Measurements from ENCODE around the gene PRR5L. TPM values are rescaled to one million over a fixed set of nuclear protein-coding genes. Genes with fewer than 3 reads are reported as not detected.

Gene PRR5L
- total RNA-seq, 1 donor from 2014 or later = 15.7 TPM

GRCh38 chr11:36350137-36350513 lies 54.0 kb downstream of the PRR5L start:
- H3K27ac ChIP-seq (ENCODE audit: low read depth, low read length) = no peak overlapping the region
- no peaks in the 10 kb centered on the region for H3K9me3 ChIP-seq (ENCODE audit: control insufficient read depth in 3 of 3, low read length in 3 of 3)
- no peak overlapping the region for H3K4me3 ChIP-seq (ENCODE audit: low read length in 3 of 3)
- no peaks in the 10 kb centered on the region for H3K36me3 ChIP-seq (ENCODE audit: control insufficient read depth in 3 of 3, insufficient read depth in 3 of 3, low read length in 3 of 3)
- no peak overlapping the region for H3K9ac ChIP-seq (ENCODE audit: low read depth in 1 of 3, low read length in 3 of 3)
- H3K27me3 ChIP-seq (ENCODE audit: control insufficient read depth in 3 of 3, insufficient read depth in 3 of 3, low read length in 3 of 3) = peaks cover 0 to 5% (median 0%) of the 10 kb centered on the region in 3 donors
- peaks cover 0 to 2% (median 0%) of the 10 kb centered on the region in 3 donors for H3K4me1 ChIP-seq (ENCODE audit: control insufficient read depth in 3 of 3, insufficient read depth in 3 of 3, low read length in 3 of 3)

GRCh38 chr11:36352922-36353321 lies 56.8 kb downstream of the PRR5L start:
- Histone ChIP-seq H3K27ac (ENCODE audit: low read depth, low read length) (no peak overlapping the region), H3K4me3 (ENCODE audit: low read length in 3 of 3) (no peak overlapping the region), H3K9ac (ENCODE audit: low read depth in 1 of 3, low read length in 3 of 3) (no peak overlapping the region), H3K36me3 (ENCODE audit: control insufficient read depth in 3 of 3, insufficient read depth in 3 of 3, low read length in 3 of 3) (no peaks in the 10 kb centered on the region), H3K9me3 (ENCODE audit: control insufficient read depth in 3 of 3, low read length in 3 of 3) (no peaks in the 10 kb centered on the region), H3K27me3 (ENCODE audit: control insufficient read depth in 3 of 3, insufficient read depth in 3 of 3, low read length in 3 of 3) (peaks cover 0 to 5% (median 0%) of the 10 kb centered on the region in 3 donors), H3K4me1 (ENCODE audit: control insufficient read depth in 3 of 3, insufficient read depth in 3 of 3, low read length in 3 of 3) (peaks cover 0 to 2% (median 0%) of the 10 kb centered on the region in 3 donors)

- Histone ChIP-seq H3K4me1 (ENCODE audit: control insufficient read depth in 3 of 3, insufficient read depth in 3 of 3, low read length in 3 of 3) (peaks cover 0 to 2% (median 0%) of the 10 kb centered on the region in 3 donors), H3K36me3 (ENCODE audit: control insufficient read depth in 3 of 3, insufficient read depth in 3 of 3, low read length in 3 of 3) (no peaks in the 10 kb centered on the region), H3K27me3 (ENCODE audit: control insufficient read depth in 3 of 3, insufficient read depth in 3 of 3, low read length in 3 of 3) (peaks cover 0 to 5% (median 0%) of the 10 kb centered on the region in 3 donors), H3K9me3 (ENCODE audit: control insufficient read depth in 3 of 3, low read length in 3 of 3) (no peaks in the 10 kb centered on the region), H3K9ac (ENCODE audit: low read depth in 1 of 3, low read length in 3 of 3) (no peak overlapping the region), H3K4me3 (ENCODE audit: low read length in 3 of 3) (no peak overlapping the region), H3K27ac (ENCODE audit: low read depth, low read length) (no peak overlapping the region)
These were observed 58.3 kb downstream of the PRR5L start for GRCh38 chr11:36354221-36355003.

- H3K4me3 ChIP-seq (ENCODE audit: low read length in 3 of 3) = no peak overlapping the region
- H3K36me3 ChIP-seq (ENCODE audit: control insufficient read depth in 3 of 3, insufficient read depth in 3 of 3, low read length in 3 of 3) = no peaks in the 10 kb centered on the region
- no peaks in the 10 kb centered on the region for H3K4me1 ChIP-seq (ENCODE audit: control insufficient read depth in 3 of 3, insufficient read depth in 3 of 3, low read length in 3 of 3)
- H3K9ac ChIP-seq (ENCODE audit: low read depth in 1 of 3, low read length in 3 of 3) = no peak overlapping the region
- peaks cover 0 to 5% (median 0%) of the 10 kb centered on the region in 3 donors for H3K27me3 ChIP-seq (ENCODE audit: control insufficient read depth in 3 of 3, insufficient read depth in 3 of 3, low read length in 3 of 3)
- no peaks in the 10 kb centered on the region for H3K9me3 ChIP-seq (ENCODE audit: control insufficient read depth in 3 of 3, low read length in 3 of 3)
- H3K27ac ChIP-seq (ENCODE audit: low read depth, low read length) = no peak overlapping the region
These were observed 60.1 kb downstream of the PRR5L start for GRCh38 chr11:36356201-36356600.

GRCh38 chr11:36357831-36358230 lies 61.7 kb downstream of the PRR5L start:
- Histone ChIP-seq H3K27me3 (ENCODE audit: control insufficient read depth in 3 of 3, insufficient read depth in 3 of 3, low read length in 3 of 3) (peaks cover 0 to 5% (median 0%) of the 10 kb centered on the region in 3 donors), H3K4me3 (ENCODE audit: low read length in 3 of 3) (no peak overlapping the region), H3K9me3 (ENCODE audit: control insufficient read depth in 3 of 3, low read length in 3 of 3) (no peaks in the 10 kb centered on the region), H3K27ac (ENCODE audit: low read depth, low read length) (no peak overlapping the region), H3K36me3 (ENCODE audit: control insufficient read depth in 3 of 3, insufficient read depth in 3 of 3, low read length in 3 of 3) (no peaks in the 10 kb centered on the region), H3K9ac (ENCODE audit: low read depth in 1 of 3, low read length in 3 of 3) (no peak overlapping the region), H3K4me1 (ENCODE audit: control insufficient read depth in 3 of 3, insufficient read depth in 3 of 3, low read length in 3 of 3) (no peaks in the 10 kb centered on the region)

- H3K9ac ChIP-seq (ENCODE audit: low read depth in 1 of 3, low read length in 3 of 3) = no peak overlapping the region
- no peak overlapping the region for H3K27ac ChIP-seq (ENCODE audit: low read depth, low read length)
- no peaks in the 10 kb centered on the region for H3K9me3 ChIP-seq (ENCODE audit: control insufficient read depth in 3 of 3, low read length in 3 of 3)
- no peak overlapping the region for H3K4me3 ChIP-seq (ENCODE audit: low read length in 3 of 3)
- H3K27me3 ChIP-seq (ENCODE audit: control insufficient read depth in 3 of 3, insufficient read depth in 3 of 3, low read length in 3 of 3) = peaks cover 0 to 5% (median 0%) of the 10 kb centered on the region in 3 donors
- H3K4me1 ChIP-seq (ENCODE audit: control insufficient read depth in 3 of 3, insufficient read depth in 3 of 3, low read length in 3 of 3) = no peaks in the 10 kb centered on the region
- H3K36me3 ChIP-seq (ENCODE audit: control insufficient read depth in 3 of 3, insufficient read depth in 3 of 3, low read length in 3 of 3) = no peaks in the 10 kb centered on the region
These were observed 62.3 kb downstream of the PRR5L start for GRCh38 chr11:36358436-36358835.

- Histone ChIP-seq H3K4me1 (ENCODE audit: control insufficient read depth in 3 of 3, insufficient read depth in 3 of 3, low read length in 3 of 3) (no peaks in the 10 kb centered on the region), H3K4me3 (ENCODE audit: low read length in 3 of 3) (no peak overlapping the region), H3K36me3 (ENCODE audit: control insufficient read depth in 3 of 3, insufficient read depth in 3 of 3, low read length in 3 of 3) (no peaks in the 10 kb centered on the region), H3K27ac (ENCODE audit: low read depth, low read length) (no peak overlapping the region), H3K9me3 (ENCODE audit: control insufficient read depth in 3 of 3, low read length in 3 of 3) (no peaks in the 10 kb centered on the region), H3K9ac (ENCODE audit: low read depth in 1 of 3, low read length in 3 of 3) (no peak overlapping the region), H3K27me3 (ENCODE audit: control insufficient read depth in 3 of 3, insufficient read depth in 3 of 3, low read length in 3 of 3) (peaks cover 0 to 5% (median 0%) of the 10 kb centered on the region in 3 donors)
These were observed 64.2 kb downstream of the PRR5L start for GRCh38 chr11:36360318-36360717.

GRCh38 chr11:36360826-36361415 lies 64.8 kb downstream of the PRR5L start:
- H3K4me1 ChIP-seq (ENCODE audit: control insufficient read depth in 3 of 3, insufficient read depth in 3 of 3, low read length in 3 of 3) = no peaks in the 10 kb centered on the region
- H3K27me3 ChIP-seq (ENCODE audit: control insufficient read depth in 3 of 3, insufficient read depth in 3 of 3, low read length in 3 of 3) = peaks cover 0 to 5% (median 0%) of the 10 kb centered on the region in 3 donors
- H3K36me3 ChIP-seq (ENCODE audit: control insufficient read depth in 3 of 3, insufficient read depth in 3 of 3, low read length in 3 of 3) = no peaks in the 10 kb centered on the region
- no peaks in the 10 kb centered on the region for H3K9me3 ChIP-seq (ENCODE audit: control insufficient read depth in 3 of 3, low read length in 3 of 3)
- no peak overlapping the region for H3K27ac ChIP-seq (ENCODE audit: low read depth, low read length)
- no peak overlapping the region for H3K9ac ChIP-seq (ENCODE audit: low read depth in 1 of 3, low read length in 3 of 3)
- no peak overlapping the region for H3K4me3 ChIP-seq (ENCODE audit: low read length in 3 of 3)

- Histone ChIP-seq H3K27me3 (ENCODE audit: control insufficient read depth in 3 of 3, insufficient read depth in 3 of 3, low read length in 3 of 3) (peaks cover 0 to 5% (median 0%) of the 10 kb centered on the region in 3 donors), H3K9me3 (ENCODE audit: control insufficient read depth in 3 of 3, low read length in 3 of 3) (no peaks in the 10 kb centered on the region), H3K27ac (ENCODE audit: low read depth, low read length) (no peak overlapping the region), H3K36me3 (ENCODE audit: control insufficient read depth in 3 of 3, insufficient read depth in 3 of 3, low read length in 3 of 3) (no peaks in the 10 kb centered on the region), H3K4me3 (ENCODE audit: low read length in 3 of 3) (no peak overlapping the region), H3K4me1 (ENCODE audit: control insufficient read depth in 3 of 3, insufficient read depth in 3 of 3, low read length in 3 of 3) (no peaks in the 10 kb centered on the region), H3K9ac (ENCODE audit: low read depth in 1 of 3, low read length in 3 of 3) (no peak overlapping the region)
These were observed 65.4 kb downstream of the PRR5L start for GRCh38 chr11:36361472-36361871.

GRCh38 chr11:36361901-36362391 lies 65.9 kb downstream of the PRR5L start:
- H3K4me3 ChIP-seq (ENCODE audit: low read length in 3 of 3) = no peak overlapping the region
- no peaks in the 10 kb centered on the region for H3K4me1 ChIP-seq (ENCODE audit: control insufficient read depth in 3 of 3, insufficient read depth in 3 of 3, low read length in 3 of 3)
- no peak overlapping the region for H3K9ac ChIP-seq (ENCODE audit: low read depth in 1 of 3, low read length in 3 of 3)
- peaks cover 0 to 5% (median 0%) of the 10 kb centered on the region in 3 donors for H3K27me3 ChIP-seq (ENCODE audit: control insufficient read depth in 3 of 3, insufficient read depth in 3 of 3, low read length in 3 of 3)
- H3K27ac ChIP-seq (ENCODE audit: low read depth, low read length) = no peak overlapping the region
- no peaks in the 10 kb centered on the region for H3K9me3 ChIP-seq (ENCODE audit: control insufficient read depth in 3 of 3, low read length in 3 of 3)
- H3K36me3 ChIP-seq (ENCODE audit: control insufficient read depth in 3 of 3, insufficient read depth in 3 of 3, low read length in 3 of 3) = no peaks in the 10 kb centered on the region
